KMS-11 (cell line): ENCODE measurements around the gene PLXDC2.

Experiments
- H2AFZ ChIP-seq: fragments of 200-600 bp; sonication (generic); 2 replicates; pipeline ENCODE4 v1.6.1; 2016; ENCODE audit warnings: antibody characterized with exemption, mixed run types, low read depth
- H3K27ac ChIP-seq: fragments of 200-600 bp; sonication (generic); 2 replicates; pipeline ENCODE4 v1.6.1; 2016; ENCODE audit warnings: mild to moderate bottlenecking, mixed run types
- H3K27me3 ChIP-seq: fragments of 200-600 bp; sonication (generic); 2 replicates; pipeline ENCODE4 v1.6.1; 2017; ENCODE audit warnings: mild to moderate bottlenecking, low read depth, mixed run types, moderate library complexity; ENCODE audit not compliant: insufficient read depth
- H3K36me3 ChIP-seq: fragments of 200-600 bp; sonication (generic); 2 replicates; pipeline ENCODE4 v1.6.1; 2017; ENCODE audit warnings: mild to moderate bottlenecking, mixed run types; ENCODE audit not compliant: insufficient read depth
- H3K4me1 ChIP-seq: fragments of 200-600 bp; sonication (generic); 2 replicates; pipeline ENCODE4 v1.6.1; 2016; ENCODE audit warnings: mild to moderate bottlenecking, low read depth, mixed run types; ENCODE audit not compliant: poor library complexity, severe bottlenecking
- H3K4me2 ChIP-seq: fragments of 200-600 bp; sonication (generic); 2 replicates; pipeline ENCODE4 v1.7.0; 2016; ENCODE audit warnings: mild to moderate bottlenecking, mixed run types
- H3K4me3 ChIP-seq: fragments of 200-600 bp; sonication (generic); IDR thresholded peaks from 2 replicates; pipeline ENCODE4 v1.6.1; 2017; ENCODE audit warnings: low read depth, low read length, mixed read lengths; ENCODE audit not compliant: insufficient read depth
- H3K79me2 ChIP-seq: fragments of 200-600 bp; sonication (generic); 2 replicates; pipeline ENCODE4 v1.6.1; 2016; ENCODE audit warnings: low read depth, mixed run types; ENCODE audit not compliant: insufficient read depth
- H3K9ac ChIP-seq: fragments of 200-600 bp; sonication (generic); 2 replicates; pipeline ENCODE4 v1.6.1; 2016; ENCODE audit warnings: mild to moderate bottlenecking, mixed run types
- H4K20me1 ChIP-seq: fragments of 200-600 bp; sonication (generic); 2 replicates; pipeline ENCODE4 v1.6.1; 2016; ENCODE audit warnings: mild to moderate bottlenecking, mixed run types; ENCODE audit not compliant: insufficient read depth
- TF ChIP-seq, protein P1 (sequence below): fragments of 200-600 bp; sonication (generic); conservative IDR thresholded peaks from 2 replicates; pipeline ENCODE4 v1.6.1; 2017; ENCODE audit warnings: low read depth, mild to moderate bottlenecking, antibody characterized with exemption, low read length, moderate library complexity, mixed read lengths

Gene PLXDC2

DNA sequence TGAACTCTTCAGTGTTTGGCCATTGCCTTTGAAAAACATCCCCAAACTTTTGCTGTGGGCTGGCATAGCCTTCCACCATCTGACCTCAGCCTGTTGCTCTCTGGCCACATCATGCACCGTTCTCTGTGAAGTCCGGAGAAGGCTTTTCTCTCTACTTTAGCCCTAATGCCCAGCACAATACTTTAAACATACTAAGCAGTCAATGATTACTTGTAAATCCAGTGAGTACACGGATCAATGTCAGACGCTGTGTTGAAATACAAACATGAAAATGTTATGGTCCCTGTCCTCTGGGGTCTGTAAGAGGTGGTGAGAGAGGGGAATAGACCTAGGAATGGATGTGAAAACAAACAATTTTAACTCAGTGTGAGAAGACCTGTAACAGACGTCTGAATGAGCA, 297.9 kb downstream of the PLXDC2 start:
- H3K4me2 ChIP-seq: no peak overlapping the region
- no peaks in the 10 kb centered on the region for H3K79me2 ChIP-seq
- H3K36me3 ChIP-seq: no peaks in the 10 kb centered on the region
- no peak overlapping the region for H3K9ac ChIP-seq
- H3K4me1 ChIP-seq: no peaks in the 10 kb centered on the region
- TF ChIP-seq, protein P1, sequence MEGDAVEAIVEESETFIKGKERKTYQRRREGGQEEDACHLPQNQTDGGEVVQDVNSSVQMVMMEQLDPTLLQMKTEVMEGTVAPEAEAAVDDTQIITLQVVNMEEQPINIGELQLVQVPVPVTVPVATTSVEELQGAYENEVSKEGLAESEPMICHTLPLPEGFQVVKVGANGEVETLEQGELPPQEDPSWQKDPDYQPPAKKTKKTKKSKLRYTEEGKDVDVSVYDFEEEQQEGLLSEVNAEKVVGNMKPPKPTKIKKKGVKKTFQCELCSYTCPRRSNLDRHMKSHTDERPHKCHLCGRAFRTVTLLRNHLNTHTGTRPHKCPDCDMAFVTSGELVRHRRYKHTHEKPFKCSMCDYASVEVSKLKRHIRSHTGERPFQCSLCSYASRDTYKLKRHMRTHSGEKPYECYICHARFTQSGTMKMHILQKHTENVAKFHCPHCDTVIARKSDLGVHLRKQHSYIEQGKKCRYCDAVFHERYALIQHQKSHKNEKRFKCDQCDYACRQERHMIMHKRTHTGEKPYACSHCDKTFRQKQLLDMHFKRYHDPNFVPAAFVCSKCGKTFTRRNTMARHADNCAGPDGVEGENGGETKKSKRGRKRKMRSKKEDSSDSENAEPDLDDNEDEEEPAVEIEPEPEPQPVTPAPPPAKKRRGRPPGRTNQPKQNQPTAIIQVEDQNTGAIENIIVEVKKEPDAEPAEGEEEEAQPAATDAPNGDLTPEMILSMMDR: no peak
- no peak overlapping the region for H3K27ac ChIP-seq
- H3K4me3 ChIP-seq: no peak overlapping the region
- no peaks in the 10 kb centered on the region for H3K27me3 ChIP-seq
- no peak overlapping the region for H2AFZ ChIP-seq
- H4K20me1 ChIP-seq: no peaks in the 10 kb centered on the region

DNA sequence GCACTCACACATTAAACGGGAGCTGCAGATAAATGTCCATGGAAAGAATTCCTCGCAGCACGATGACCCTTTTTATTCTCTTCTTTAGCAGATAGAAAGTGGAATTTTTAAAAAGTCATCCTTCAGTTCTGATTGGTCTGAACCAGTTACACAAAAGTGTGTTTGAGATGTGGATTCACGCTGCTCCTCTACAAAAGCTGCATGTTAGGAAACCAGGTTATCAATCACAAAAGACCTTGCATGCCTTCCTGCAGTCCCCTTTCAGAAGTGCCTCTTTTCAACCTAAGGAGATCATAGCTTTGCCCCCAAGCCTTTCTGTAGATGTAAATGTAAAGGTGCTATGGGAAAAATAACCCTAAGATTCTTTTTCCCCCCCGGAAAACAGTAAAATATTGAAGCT, 299.7 kb downstream of the PLXDC2 start:
- no peak overlapping the region for H2AFZ ChIP-seq
- H4K20me1 ChIP-seq: no peaks in the 10 kb centered on the region
- H3K36me3 ChIP-seq: no peaks in the 10 kb centered on the region
- H3K9ac ChIP-seq: no peak overlapping the region
- H3K27ac ChIP-seq: no peak overlapping the region
- no peaks in the 10 kb centered on the region for H3K79me2 ChIP-seq
- TF ChIP-seq, protein P1: no peak
- H3K4me1 ChIP-seq: no peaks in the 10 kb centered on the region
- H3K27me3 ChIP-seq: no peaks in the 10 kb centered on the region
- no peak overlapping the region for H3K4me3 ChIP-seq
- no peak overlapping the region for H3K4me2 ChIP-seq

DNA sequence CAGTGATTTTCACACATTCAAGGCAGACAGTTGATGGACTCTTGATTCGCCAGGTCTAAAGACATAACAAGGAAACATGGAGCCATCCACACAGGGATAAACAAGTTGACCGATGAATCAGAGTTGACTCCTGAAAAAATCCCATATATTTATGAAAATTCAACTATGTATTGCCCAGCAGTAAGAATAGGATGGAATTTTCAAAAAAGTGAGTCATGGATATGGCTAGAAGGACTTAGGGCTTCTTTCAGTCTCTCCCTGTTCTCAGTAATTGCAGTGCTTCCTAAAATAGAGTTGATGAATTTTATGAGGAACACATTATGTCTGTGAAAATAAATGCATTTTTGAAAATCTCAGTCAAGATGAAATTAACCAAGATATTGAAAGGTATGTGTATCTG, 301.2 kb downstream of the PLXDC2 start:
- H3K4me1 ChIP-seq: no peaks in the 10 kb centered on the region
- no peak overlapping the region for H3K27ac ChIP-seq
- TF ChIP-seq, protein P1: no peak
- no peak overlapping the region for H3K4me3 ChIP-seq
- no peaks in the 10 kb centered on the region for H3K27me3 ChIP-seq
- H3K9ac ChIP-seq: no peak overlapping the region
- no peak overlapping the region for H3K4me2 ChIP-seq
- no peaks in the 10 kb centered on the region for H3K79me2 ChIP-seq
- no peak overlapping the region for H2AFZ ChIP-seq
- no peaks in the 10 kb centered on the region for H4K20me1 ChIP-seq
- no peaks in the 10 kb centered on the region for H3K36me3 ChIP-seq

DNA sequence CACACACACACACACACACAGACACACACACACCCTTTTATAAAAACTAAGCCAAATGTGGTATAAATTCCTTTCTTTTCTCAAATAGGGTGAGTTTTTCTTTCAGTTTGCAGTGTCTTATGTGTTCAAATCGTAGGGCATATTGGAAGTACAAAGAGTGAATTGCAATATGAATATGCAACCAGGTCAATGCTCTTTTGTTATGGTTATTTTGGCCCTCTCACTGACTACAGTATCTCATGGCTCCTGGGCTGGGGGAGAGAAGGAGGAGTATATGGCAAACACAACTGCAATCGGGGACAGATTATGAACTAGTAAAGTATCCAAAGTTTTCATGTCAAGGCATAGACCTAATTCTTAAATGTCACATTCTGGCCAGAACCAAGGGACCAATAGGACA, 301.9 kb downstream of the PLXDC2 start:
- Histone ChIP-seq H3K4me2 (no peak overlapping the region), H3K9ac (no peak overlapping the region), H3K79me2 (no peaks in the 10 kb centered on the region)

More for the DNA sequence above, 301.9 kb downstream of the PLXDC2 start:
- H3K27ac ChIP-seq: no peak overlapping the region
- H2AFZ ChIP-seq: no peak overlapping the region
- H3K36me3 ChIP-seq: no peaks in the 10 kb centered on the region
- H3K27me3 ChIP-seq: no peaks in the 10 kb centered on the region
- H3K4me3 ChIP-seq: no peak overlapping the region
- H3K4me1 ChIP-seq: no peaks in the 10 kb centered on the region
- TF ChIP-seq, protein P1: no peak
- no peaks in the 10 kb centered on the region for H4K20me1 ChIP-seq
